Measurements from ENCODE around the gene NRDE2. TPM values are rescaled to one million over a fixed set of nuclear protein-coding genes. Genes with fewer than 3 reads are reported as not detected.

NRDE2 gene
- total and polyA plus RNA-seq, 8 donors, result 17.4 to 25.7 (median 21.5) TPM

GRCh38 chr14:90293766-90294730 is 37.7 kb downstream of the NRDE2 start:
- Histone ChIP-seq H3K36me3 (peaks cover 0 to 72% of the 10 kb centered on the region in 2 donors), H3K9me3 (no peaks in the 10 kb centered on the region), H3K4me1 (peaks cover 0 to 36% of the 10 kb centered on the region in 2 donors), H3K27me3 (no peaks in the 10 kb centered on the region), H3K27ac (peak overlapping the region in 1 of 2 donors; percentile 89), H3K4me3 (no peak overlapping the region)
- TF ChIP-seq CTCF (IDR thresholded peaks at IDR 0.05), result no peak
- no peak for DNase-seq
- no peak for ATAC-seq
- intact Hi-C loops (cut with DNase I), result no loop called here

GRCh38 chr14:90291699-90292098 is 40.0 kb downstream of the NRDE2 start:
- H3K36me3 ChIP-seq, result peaks cover 0 to 77% of the 10 kb centered on the region in 2 donors
- intact Hi-C loops (cut with DNase I), result no loop called here
- H3K4me1 ChIP-seq, result peaks cover 0 to 35% of the 10 kb centered on the region in 2 donors

DNA sequence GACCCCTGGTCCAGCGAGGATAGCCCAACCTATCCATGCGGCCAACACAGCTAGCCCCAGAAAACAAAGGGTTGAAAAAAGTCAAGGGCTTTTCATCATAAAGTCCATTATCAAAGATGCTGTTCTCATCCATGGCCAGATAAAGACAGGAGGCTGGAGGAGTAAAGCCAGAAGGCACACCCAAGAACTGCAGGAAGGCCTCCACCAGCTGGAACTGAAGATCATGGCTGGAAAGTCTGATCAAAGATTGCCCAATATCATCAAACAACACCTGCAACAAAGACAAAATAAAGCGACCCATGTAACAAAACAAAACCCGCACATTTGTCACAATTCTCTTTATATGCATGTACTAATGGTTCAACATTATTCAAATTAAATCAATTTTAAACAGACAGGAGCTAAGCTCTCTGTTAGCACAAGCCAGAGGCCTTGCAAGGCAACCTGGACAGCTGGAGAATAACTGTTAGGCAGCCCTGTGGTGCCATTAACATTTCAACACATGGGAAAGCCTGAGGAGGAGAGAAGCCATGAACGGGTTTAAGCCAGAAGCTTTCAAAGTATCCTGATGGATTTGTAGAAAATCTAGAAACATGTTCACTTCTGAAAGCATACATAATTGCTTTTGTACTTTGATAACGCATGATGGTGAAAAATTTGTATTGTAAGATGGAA is 41.3 kb downstream of the NRDE2 start:
- DNase-seq, result no peak
- Histone ChIP-seq H3K27me3 (no peaks in the 10 kb centered on the region), H3K27ac (no peak overlapping the region), H3K9me3 (no peaks in the 10 kb centered on the region), H3K36me3 (peaks cover 0 to 81% of the 10 kb centered on the region in 2 donors), H3K4me3 (no peak overlapping the region), H3K4me1 (peaks cover 0 to 24% of the 10 kb centered on the region in 2 donors)
- TF ChIP-seq CTCF (IDR thresholded peaks at IDR 0.05), result no peak
- no peak for ATAC-seq
- intact Hi-C loops (cut with DNase I), result no loop called here

More at GRCh38 chr14:90291699-90292098, 40.0 kb downstream of the NRDE2 start:
- H3K27me3 ChIP-seq, result no peaks in the 10 kb centered on the region
- ATAC-seq (no peak), DNase-seq (no peak)
- no peaks in the 10 kb centered on the region for H3K9me3 ChIP-seq
- no peak overlapping the region for H3K27ac ChIP-seq
- no peak for TF ChIP-seq CTCF (IDR thresholded peaks at IDR 0.05)
- no peak overlapping the region for H3K4me3 ChIP-seq

DNA sequence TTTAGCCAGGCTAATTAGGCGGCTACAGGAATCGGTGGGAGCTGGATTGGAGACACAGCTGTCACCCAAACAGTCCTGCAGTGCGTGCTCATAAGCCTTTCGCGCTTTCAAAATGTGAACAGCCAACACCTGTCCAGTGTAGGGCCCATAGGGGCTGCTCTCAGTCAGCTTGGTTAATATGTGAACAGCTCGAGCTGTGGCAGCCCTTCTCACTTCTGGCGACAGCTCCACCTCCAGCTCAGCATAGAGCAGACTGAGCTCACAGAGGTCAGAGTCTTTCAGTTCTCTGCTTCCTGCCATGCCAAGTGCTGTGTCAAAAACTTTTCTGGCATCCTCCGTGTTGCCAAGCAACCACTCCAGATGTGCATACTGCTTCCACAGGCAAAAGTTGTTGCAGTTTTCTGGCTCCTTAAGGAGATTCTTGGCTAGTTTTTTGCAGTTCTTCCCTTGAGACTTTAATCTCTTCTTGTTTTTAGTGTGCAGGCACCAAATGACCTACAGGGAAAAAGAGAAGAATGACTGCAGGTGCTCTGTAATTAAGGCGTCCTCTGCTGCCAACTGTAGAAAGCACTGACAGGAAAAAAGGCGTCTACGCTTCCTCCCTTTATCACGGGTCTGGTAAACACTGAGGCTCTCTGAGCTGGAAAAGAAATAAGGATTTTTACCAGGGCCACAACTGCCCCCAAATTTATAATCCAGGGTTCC is 42.9 kb downstream of the NRDE2 start:
- no peaks in the 10 kb centered on the region for H3K9me3 ChIP-seq
- H3K4me3 ChIP-seq, result no peak overlapping the region
- H3K4me1 ChIP-seq, result peaks cover 0 to 14% of the 10 kb centered on the region in 2 donors
- no peaks in the 10 kb centered on the region for H3K27me3 ChIP-seq
- DNase-seq (peak in 1 of 4 donors; percentile 35), ATAC-seq (no peak)
- peak overlapping the region in 1 of 2 donors; percentile 76 for H3K27ac ChIP-seq
- intact Hi-C loops (cut with DNase I), result no loop called here
- no peak for TF ChIP-seq CTCF (IDR thresholded peaks at IDR 0.05)
- peaks cover 0 to 88% of the 10 kb centered on the region in 2 donors for H3K36me3 ChIP-seq

Measured in left lung (tissue), 10 donors.